ENCODE measurements around the gene SMR3B. TPM values are rescaled to one million over a fixed set of nuclear protein-coding genes. Genes with fewer than 3 reads are reported as not detected.

SMR3B gene
- total RNA-seq, 1 experiment from 2014 or later = not detected

DNA sequence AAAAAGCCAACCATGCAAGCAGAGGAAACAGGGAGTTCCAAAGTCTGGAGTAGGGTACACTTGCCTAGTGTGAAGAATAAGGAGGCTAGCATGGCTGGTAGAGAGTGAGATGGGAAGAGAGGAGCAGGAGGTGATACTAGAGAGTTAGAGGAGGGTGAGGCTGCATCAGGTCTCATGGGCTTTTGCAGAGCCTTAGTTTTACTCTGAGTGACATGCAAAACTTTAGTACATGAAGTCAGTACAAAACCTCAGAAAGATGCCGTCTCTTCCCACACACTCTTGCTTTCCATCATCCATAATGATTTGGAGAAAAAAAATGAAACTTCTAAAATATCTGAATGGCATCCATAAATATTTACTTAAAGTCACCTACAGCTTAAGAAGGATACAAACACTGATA lies 19.8 kb downstream of the SMR3B start:
- H4K20me1 ChIP-seq (ENCODE audit: insufficient read depth, low read depth, low read length) = no peaks in the 10 kb centered on the region
- no peaks in the 10 kb centered on the region for H3K36me3 ChIP-seq (ENCODE audit: insufficient read depth, low read length)
- H3K27me3 ChIP-seq (ENCODE audit: low read length) = no peaks in the 10 kb centered on the region
- 0 out of 2 replicates have a peak, but pooled peaks cover 2% of the 10 kb centered on the region for H3K9me2 ChIP-seq (replicated peaks; ENCODE audit: insufficient read depth, low read length)
- H3K4me2 ChIP-seq (ENCODE audit: low read depth, low read length, poor library complexity, severe bottlenecking) = no peak overlapping the region
- no peaks in the 10 kb centered on the region for H3K4me1 ChIP-seq (ENCODE audit: low read length)
- no peak overlapping the region for H2AFZ ChIP-seq (ENCODE audit: low read length)
- H3K4me3 ChIP-seq (ENCODE audit: low read length) = no peak overlapping the region
- no peaks in the 10 kb centered on the region for H3K79me2 ChIP-seq (ENCODE audit: low read length)
- DNase-seq = no peak
- no peaks in the 10 kb centered on the region for H3K9me3 ChIP-seq (ENCODE audit: low read length)
- no peak overlapping the region for H3K9ac ChIP-seq (ENCODE audit: low read length)
- H3K27ac ChIP-seq (ENCODE audit: low read length) = no peak overlapping the region

DNA sequence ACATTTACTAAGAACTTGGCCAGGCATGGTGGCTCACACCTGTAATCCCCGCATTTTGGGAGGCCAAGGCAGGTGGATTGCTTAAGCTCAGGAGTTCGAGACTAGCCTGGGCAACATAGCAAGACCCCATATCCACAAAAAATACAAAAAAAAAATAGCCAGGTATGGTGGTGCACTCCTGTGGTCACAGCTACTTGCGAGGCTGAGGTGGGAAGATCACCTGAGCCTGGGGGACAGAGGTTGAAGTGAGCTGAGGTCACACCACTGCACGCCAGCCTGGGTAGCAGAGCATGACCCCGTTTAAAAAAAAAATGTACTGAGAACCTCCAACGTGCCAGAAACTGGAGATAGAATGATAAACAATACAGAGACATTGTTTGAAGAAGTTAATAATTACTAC lies 22.8 kb downstream of the SMR3B start:
- DNase-seq = no peak
- Histone ChIP-seq H3K27ac (ENCODE audit: low read length) (no peak overlapping the region), H3K9me3 (ENCODE audit: low read length) (no peaks in the 10 kb centered on the region), H3K27me3 (ENCODE audit: low read length) (no peaks in the 10 kb centered on the region), H3K4me3 (ENCODE audit: low read length) (no peak overlapping the region), H3K36me3 (ENCODE audit: insufficient read depth, low read length) (no peaks in the 10 kb centered on the region), H4K20me1 (ENCODE audit: insufficient read depth, low read depth, low read length) (no peaks in the 10 kb centered on the region), H3K9me2 (replicated peaks; ENCODE audit: insufficient read depth, low read length) (0 out of 2 replicates have a peak, but pooled peaks cover under 1% of the 10 kb centered on the region), H3K79me2 (ENCODE audit: low read length) (no peaks in the 10 kb centered on the region), H3K9ac (ENCODE audit: low read length) (no peak overlapping the region), H2AFZ (ENCODE audit: low read length) (no peak overlapping the region), H3K4me1 (ENCODE audit: low read length) (no peaks in the 10 kb centered on the region), H3K4me2 (ENCODE audit: low read depth, low read length, poor library complexity, severe bottlenecking) (no peak overlapping the region)

DNA sequence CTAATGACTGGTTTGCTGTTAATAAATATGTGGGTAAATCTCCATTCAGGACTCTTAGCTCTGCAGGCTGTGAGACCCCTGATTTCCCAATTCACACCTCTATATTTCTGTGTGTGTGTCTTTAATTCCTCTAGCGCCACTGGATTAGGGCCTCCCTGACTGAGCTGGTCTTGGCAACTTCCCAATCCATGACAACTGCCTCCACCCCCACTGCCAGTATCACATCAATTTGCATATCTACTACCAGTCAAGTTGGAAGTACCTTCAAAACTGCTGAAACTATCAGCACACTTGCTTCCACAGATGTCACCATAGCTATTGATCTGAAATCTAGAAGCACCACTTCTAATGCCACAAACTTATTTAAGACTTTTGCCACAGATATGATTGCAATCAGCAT lies 42.4 kb downstream of the SMR3B start:
- H4K20me1 ChIP-seq (ENCODE audit: insufficient read depth, low read depth, low read length) = no peaks in the 10 kb centered on the region

DNA sequence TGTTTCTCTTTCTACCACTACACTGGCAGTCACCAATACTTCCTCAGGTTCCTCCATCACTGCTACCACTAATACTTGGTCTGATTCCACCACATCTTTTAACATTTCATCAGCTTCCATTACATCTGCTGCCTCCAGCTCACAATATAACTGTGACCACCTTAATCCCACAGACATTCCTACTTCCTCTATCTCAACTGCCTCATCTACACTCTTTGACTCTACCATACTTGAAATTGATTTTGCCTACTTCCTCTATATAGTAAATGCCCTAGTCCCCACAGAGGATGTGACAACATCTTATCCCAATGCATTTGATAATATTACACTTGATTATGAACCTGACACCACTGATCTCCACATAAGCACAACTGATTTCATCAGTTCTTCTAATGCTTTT lies 43.9 kb downstream of the SMR3B start:
- no peak for DNase-seq
- no peaks in the 10 kb centered on the region for H3K9me2 ChIP-seq (replicated peaks; ENCODE audit: insufficient read depth, low read length)
- H3K4me3 ChIP-seq (ENCODE audit: low read length) = no peak overlapping the region
- H3K79me2 ChIP-seq (ENCODE audit: low read length) = no peaks in the 10 kb centered on the region
- H3K9ac ChIP-seq (ENCODE audit: low read length) = no peak overlapping the region
- no peaks in the 10 kb centered on the region for H3K4me1 ChIP-seq (ENCODE audit: low read length)
- H3K36me3 ChIP-seq (ENCODE audit: insufficient read depth, low read length) = no peaks in the 10 kb centered on the region
- H4K20me1 ChIP-seq (ENCODE audit: insufficient read depth, low read depth, low read length) = no peaks in the 10 kb centered on the region
- H3K4me2 ChIP-seq (ENCODE audit: low read depth, low read length, poor library complexity, severe bottlenecking) = no peak overlapping the region
- no peak overlapping the region for H2AFZ ChIP-seq (ENCODE audit: low read length)
- H3K27me3 ChIP-seq (ENCODE audit: low read length) = no peaks in the 10 kb centered on the region
- no peaks in the 10 kb centered on the region for H3K9me3 ChIP-seq (ENCODE audit: low read length)
- H3K27ac ChIP-seq (ENCODE audit: low read length) = no peak overlapping the region

More for the DNA sequence above, 42.4 kb downstream of the SMR3B start:
- Histone ChIP-seq H3K79me2 (ENCODE audit: low read length) (no peaks in the 10 kb centered on the region), H3K27ac (ENCODE audit: low read length) (no peak overlapping the region), H3K36me3 (ENCODE audit: insufficient read depth, low read length) (no peaks in the 10 kb centered on the region), H3K9me3 (ENCODE audit: low read length) (no peaks in the 10 kb centered on the region), H2AFZ (ENCODE audit: low read length) (no peak overlapping the region), H3K4me3 (ENCODE audit: low read length) (no peak overlapping the region), H3K4me1 (ENCODE audit: low read length) (no peaks in the 10 kb centered on the region), H3K4me2 (ENCODE audit: low read depth, low read length, poor library complexity, severe bottlenecking) (no peak overlapping the region), H3K27me3 (ENCODE audit: low read length) (no peaks in the 10 kb centered on the region), H3K9ac (ENCODE audit: low read length) (no peak overlapping the region), H3K9me2 (replicated peaks; ENCODE audit: insufficient read depth, low read length) (no peaks in the 10 kb centered on the region)
- DNase-seq = no peak

DNA sequence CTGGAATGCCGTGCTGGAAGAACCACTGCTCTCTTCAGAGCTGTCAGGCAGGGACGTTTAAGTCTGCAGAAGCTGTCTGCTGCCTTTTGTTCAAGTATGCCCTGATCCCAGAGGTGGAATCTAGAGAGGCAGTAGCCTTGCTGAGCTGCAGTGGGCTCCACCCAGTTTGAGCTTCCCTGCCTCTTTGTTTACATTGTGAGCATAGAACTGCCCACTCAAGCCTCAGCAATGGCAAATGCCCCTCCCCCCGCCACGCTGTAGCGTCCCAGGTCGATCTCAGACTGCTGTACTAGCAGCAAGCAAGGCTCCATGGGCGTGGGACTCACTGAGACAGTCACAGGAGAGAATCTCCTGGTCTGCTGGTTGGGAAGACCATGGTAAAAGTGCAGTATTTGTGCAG lies 54.3 kb downstream of the SMR3B start:
- Histone ChIP-seq H3K4me3 (ENCODE audit: low read length) (no peak overlapping the region), H4K20me1 (ENCODE audit: insufficient read depth, low read depth, low read length) (no peaks in the 10 kb centered on the region), H3K27ac (ENCODE audit: low read length) (no peak overlapping the region), H2AFZ (ENCODE audit: low read length) (no peak overlapping the region), H3K36me3 (ENCODE audit: insufficient read depth, low read length) (no peaks in the 10 kb centered on the region), H3K79me2 (ENCODE audit: low read length) (no peaks in the 10 kb centered on the region), H3K4me2 (ENCODE audit: low read depth, low read length, poor library complexity, severe bottlenecking) (no peak overlapping the region), H3K27me3 (ENCODE audit: low read length) (no peaks in the 10 kb centered on the region), H3K9me3 (ENCODE audit: low read length) (no peaks in the 10 kb centered on the region), H3K9me2 (replicated peaks; ENCODE audit: insufficient read depth, low read length) (no peaks in the 10 kb centered on the region), H3K4me1 (ENCODE audit: low read length) (no peaks in the 10 kb centered on the region), H3K9ac (ENCODE audit: low read length) (no peak overlapping the region)
- no peak for DNase-seq

Other genes with a start within 250 kb of the SMR3B start
- gene PRR27, start 228.9 kb upstream of the SMR3B start, total RNA-seq (2014; rRNA removed; shearing (Covaris generic); ENCODE audit: low replicate concordance) = not detected in 2 replicates
- gene ODAM, start 187.4 kb upstream of the SMR3B start, total RNA-seq (2014; rRNA removed; shearing (Covaris generic); ENCODE audit: low replicate concordance) = not detected in 2 replicates
- gene FDCSP, start 157.0 kb upstream of the SMR3B start, total RNA-seq (2014; rRNA removed; shearing (Covaris generic); ENCODE audit: low replicate concordance) = not detected in 2 replicates
- not detected in 2 replicates for gene CSN3, start 140.5 kb upstream of the SMR3B start, total RNA-seq (2014; rRNA removed; shearing (Covaris generic); ENCODE audit: low replicate concordance)
- gene CABS1, start 48.1 kb upstream of the SMR3B start, total RNA-seq (2014; rRNA removed; shearing (Covaris generic); ENCODE audit: low replicate concordance) = not detected in 2 replicates
- gene SMR3A, start 22.4 kb upstream of the SMR3B start, total RNA-seq (2014; rRNA removed; shearing (Covaris generic); ENCODE audit: low replicate concordance) = not detected in 2 replicates
- not detected in 2 replicates for gene OPRPN, start 14.8 kb downstream of the SMR3B start, total RNA-seq (2014; rRNA removed; shearing (Covaris generic); ENCODE audit: low replicate concordance)
- not detected in 2 replicates for gene MUC7, start 89.1 kb downstream of the SMR3B start, total RNA-seq (2014; rRNA removed; shearing (Covaris generic); ENCODE audit: low replicate concordance)
- not detected in 2 replicates for gene AMTN, start 135.4 kb downstream of the SMR3B start, total RNA-seq (2014; rRNA removed; shearing (Covaris generic); ENCODE audit: low replicate concordance)
- not detected in 2 replicates for gene AMBN, start 209.1 kb downstream of the SMR3B start, total RNA-seq (2014; rRNA removed; shearing (Covaris generic); ENCODE audit: low replicate concordance)
- gene ENAM, start 245.6 kb downstream of the SMR3B start, total RNA-seq (2014; rRNA removed; shearing (Covaris generic); ENCODE audit: low replicate concordance) = not detected in 2 replicates

Data from Karpas-422 (cell line).